Lung (tissue), 12 donors: Measurements from ENCODE around the gene SLC28A1. TPM values are rescaled to one million over a fixed set of nuclear protein-coding genes. Genes with fewer than 3 reads are reported as not detected.

Experiments
- ATAC-seq: fragments of 200-7000 bp; cut with Tn5 transposase; one replicate; pipeline ENCODE4 v1.9.1; 2020; ENCODE audit warnings: moderate number of reproducible peaks; ENCODE audit not compliant: insufficient read depth, low FRiP score
- DNase-seq, 3 donors: peaks; one replicate each; pipeline ENCODE4 v3.0.0-alpha.2; 2013 to 2017
- H3K27ac ChIP-seq, 2 donors: one replicate each; pipeline ENCODE4 v1.5.1; 2013; ENCODE audit warnings: mild to moderate bottlenecking in 2 of 2, moderate library complexity in 2 of 2, control low read depth in 1 of 2, inconsistent platforms in 1 of 2, low read depth in 1 of 2, low read length in 1 of 2
- H3K27me3 ChIP-seq, 3 donors: one replicate each; pipeline ENCODE4 v1.5.1; 2013; ENCODE audit warnings: low read length in 2 of 3; ENCODE audit not compliant: control insufficient read depth in 3 of 3, insufficient read depth in 3 of 3
- H3K36me3 ChIP-seq, 4 donors: one replicate each; pipeline ENCODE4 v1.5.1; 2013; ENCODE audit warnings: low read length in 4 of 4, mild to moderate bottlenecking in 1 of 4, moderate library complexity in 1 of 4; ENCODE audit not compliant: control insufficient read depth in 4 of 4, insufficient read depth in 4 of 4
- H3K4me1 ChIP-seq, 5 donors: one replicate each; pipeline ENCODE4 v1.5.1; 2013; ENCODE audit warnings: low read length in 5 of 5, mild to moderate bottlenecking in 2 of 5, moderate library complexity in 1 of 5; ENCODE audit not compliant: control insufficient read depth in 5 of 5, insufficient read depth in 5 of 5
- H3K4me3 ChIP-seq: one replicate; pipeline ENCODE4 v1.5.1; 2013; ENCODE audit warnings: mild to moderate bottlenecking, control low read depth, moderate library complexity
- H3K9ac ChIP-seq, 2 donors: one replicate each; pipeline ENCODE4 v1.5.1; 2013; ENCODE audit warnings: low read length in 2 of 2, control low read depth in 1 of 2; ENCODE audit not compliant: insufficient read depth in 1 of 2
- H3K9me3 ChIP-seq, 4 donors: one replicate each; pipeline ENCODE4 v1.5.1; 2013; ENCODE audit warnings: low read length in 3 of 4, mild to moderate bottlenecking in 1 of 4, moderate library complexity in 1 of 4; ENCODE audit not compliant: control insufficient read depth in 4 of 4, insufficient read depth in 3 of 4
- CTCF ChIP-seq: IDR thresholded peaks from 2 replicates; pipeline ENCODE4 v1.5.1; 2012; ENCODE audit warnings: mild to moderate bottlenecking; ENCODE audit errors: control extremely low read depth, extremely low read depth
- WGBS, 2 donors: extraction: QIAGEN DNeasy Blood & Tissue Kit; methylation state at CpG; one replicate each; pipeline ENCODE4 v1.1.7; 2013; 5-methylcytosine and 5-hydroxymethylcytosine counted together
- polyA plus RNA-seq, 2 donors: library from polyadenylated mRNA; stranded (reverse); fragments of 200-250 nt; gene quantifications; one replicate each; pipeline ENCODE4 v1.2.1, GENCODE V29; 2013
- total RNA-seq, 2 donors: library from RNA; depleted of rRNA in 1 of 2; stranded (reverse); fragments of >200 nt in 1 of 2; gene quantifications; one replicate each; pipeline ENCODE4 v1.2.1, GENCODE V29; 2014 to 2021
- donor health status: control.
- donor health status: control.
- donor health status: Bipolar disorder and iron deficiency.
- donor health status: healthy.
- donor health status: DM: yes; HTN: yes; CAD: no.

The SLC28A1 gene
- total and polyA plus RNA-seq, 4 donors, result 0.06 TPM; not detected in 3

GRCh38 chr15:84847382-84847781, 37.1 kb upstream of the SLC28A1 start:
- Histone ChIP-seq H3K36me3 (peaks cover 0 to 12% (median 0%) of the 10 kb centered on the region in 4 donors), H3K27ac (no peak overlapping the region), H3K4me3 (no peak overlapping the region), H3K9me3 (peaks cover 0 to 5% (median 0%) of the 10 kb centered on the region in 4 donors), H3K4me1 (no peaks in the 10 kb centered on the region), H3K9ac (no peak overlapping the region), H3K27me3 (no peaks in the 10 kb centered on the region)
- ATAC-seq (no peak), DNase-seq (no peak)
- TF ChIP-seq CTCF, result no peak

GRCh38 chr15:84852212-84852611, 32.2 kb upstream of the SLC28A1 start:
- Histone ChIP-seq H3K4me1 (peaks cover 0 to 3% (median 0%) of the 10 kb centered on the region in 5 donors), H3K4me3 (no peak overlapping the region), H3K27ac (no peak overlapping the region), H3K9ac (no peak overlapping the region), H3K9me3 (no peaks in the 10 kb centered on the region), H3K36me3 (peaks cover 0 to 7% (median 3%) of the 10 kb centered on the region in 4 donors), H3K27me3 (no peaks in the 10 kb centered on the region)
- no peak for TF ChIP-seq CTCF
- DNase-seq (no peak), ATAC-seq (no peak)
- WGBS, 2 donors, result 92 to 94% methylated on average over 5 of the region's 5 CpGs

GRCh38 chr15:84855136-84855535, 29.3 kb upstream of the SLC28A1 start:
- H3K9ac ChIP-seq, result no peak overlapping the region
- H3K27ac ChIP-seq, result peak overlapping the region in 1 of 2 donors; percentile 38
- ATAC-seq (no peak), DNase-seq (peak in 2 of 3 donors; percentile 31 to 55)
- whole genome bisulfite sequencing, 2 donors, result 70 to 84% methylated on average over 9 of the region's 9 CpGs
- TF ChIP-seq CTCF, result no peak
- H3K4me1 ChIP-seq, result peaks cover 0 to 6% (median 0%) of the 10 kb centered on the region in 5 donors
- no peak overlapping the region for H3K4me3 ChIP-seq
- H3K27me3 ChIP-seq, result no peaks in the 10 kb centered on the region
- peaks cover 0 to 10% (median 3%) of the 10 kb centered on the region in 4 donors for H3K36me3 ChIP-seq
- H3K9me3 ChIP-seq, result no peaks in the 10 kb centered on the region

GRCh38 chr15:84855765-84856164, 28.7 kb upstream of the SLC28A1 start:
- Histone ChIP-seq H3K4me1 (peaks cover 0 to 6% (median 0%) of the 10 kb centered on the region in 5 donors), H3K9ac (no peak overlapping the region), H3K27me3 (no peaks in the 10 kb centered on the region), H3K36me3 (peaks cover 0 to 10% (median 2%) of the 10 kb centered on the region in 4 donors), H3K9me3 (no peaks in the 10 kb centered on the region), H3K27ac (no peak overlapping the region), H3K4me3 (no peak overlapping the region)
- no peak for TF ChIP-seq CTCF
- ATAC-seq, result no peak
- DNase-seq, result no peak
